SK-N-MC (cell line): ENCODE data around the gene CRIP3.

Experiments used
- EZH2 ChIP-seq: fragments of 200-600 bp; sonication (generic); IDR thresholded peaks from one replicate; pipeline ENCODE4 v1.6.1; 2017; ENCODE audit warnings: antibody characterized with exemption
- FOXP2 ChIP-seq: optimal IDR thresholded peaks from 2 replicates; pipeline ENCODE3; 2011; ENCODE audit warnings: mild to moderate bottlenecking, moderate library complexity; ENCODE audit not compliant: insufficient read depth; ENCODE audit errors: extremely low read length, control extremely low read depth
- POLR2AphosphoS5 ChIP-seq: IDR thresholded peaks from 2 replicates; pipeline ENCODE4 v1.6.1; 2012; ENCODE audit warnings: mild to moderate bottlenecking, low read depth, low read length, borderline replicate concordance

DNA sequence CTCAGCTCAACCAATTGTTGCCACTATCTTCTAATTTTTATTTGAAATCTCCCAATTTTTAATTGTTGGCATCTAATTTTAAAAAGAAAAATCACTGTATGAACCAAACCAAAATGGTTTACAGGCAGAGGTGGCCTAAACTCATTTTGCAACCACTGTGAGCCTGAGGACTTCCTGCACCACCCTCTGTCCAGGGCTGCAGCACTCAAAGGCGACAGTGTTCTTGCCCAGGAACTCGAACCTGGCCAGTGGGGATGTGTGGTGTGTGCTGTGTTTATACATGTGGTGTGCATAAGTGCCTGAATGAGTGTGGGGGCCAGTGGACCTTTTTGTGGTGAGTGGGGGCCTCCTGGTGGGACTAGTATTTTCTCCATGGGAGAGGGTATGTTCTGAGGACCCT lies 34.9 kb downstream of the CRIP3 start:
- TF ChIP-seq POLR2AphosphoS5 (no peak), EZH2 (no peak), FOXP2 (no peak)
